HEK293 (cell line): ENCODE measurements around the gene IFI27L1.

Experiments
- BCL11B ChIP-seq: fragments of 450-650 bp; formaldehyde crosslinking; IDR thresholded peaks from 2 replicates; pipeline ENCODE4 v1.5.1; 2016; ENCODE audit warnings: low read depth, missing biosample characterization, missing genetic modification characterization
- GLI4 ChIP-seq: fragments of 450-650 bp; formaldehyde crosslinking; IDR thresholded peaks from 2 replicates; pipeline ENCODE4 v1.5.1; 2016; ENCODE audit warnings: missing biosample characterization, missing genetic modification characterization
- PBX3 ChIP-seq: sonication (generic); formaldehyde crosslinking; IDR thresholded peaks from 2 replicates; pipeline ENCODE4 v1.8.1; 2022; ENCODE audit warnings: mild to moderate bottlenecking, moderate library complexity, missing genetic modification reagents
- PRDM4 ChIP-seq: fragments of 450-650 bp; formaldehyde crosslinking; IDR thresholded peaks from 2 replicates; pipeline ENCODE4 v1.5.1; 2017; ENCODE audit warnings: missing biosample characterization, missing genetic modification characterization
- ZNF561 ChIP-seq: fragments of 450-650 bp; IDR thresholded peaks from 2 replicates; pipeline ENCODE4 v1.5.1; 2018; ENCODE audit warnings: missing biosample characterization, missing genetic modification characterization, borderline replicate concordance
- ZNF610 ChIP-seq: fragments of 450-650 bp; formaldehyde crosslinking; IDR thresholded peaks from 2 replicates; pipeline ENCODE4 v1.5.1; 2016; ENCODE audit warnings: missing biosample characterization, missing genetic modification characterization, borderline replicate concordance
- ZNF623 ChIP-seq: fragments of 450-650 bp; formaldehyde crosslinking; IDR thresholded peaks from 2 replicates; pipeline ENCODE4 v1.5.1; 2016; ENCODE audit warnings: missing biosample characterization, missing genetic modification characterization
- TF ChIP-seq, protein P1 (sequence below): fragments of 450-650 bp; formaldehyde crosslinking; IDR thresholded peaks from 2 replicates; pipeline ENCODE4 v1.5.1; 2016; ENCODE audit warnings: missing biosample characterization, missing genetic modification characterization
- TF ChIP-seq, protein P2 (sequence below): fragments of 450-650 bp; formaldehyde crosslinking; IDR thresholded peaks from 2 replicates; pipeline ENCODE4 v1.5.1; 2017; ENCODE audit warnings: missing biosample characterization, missing genetic modification characterization
- TF ChIP-seq, protein P3 (sequence below): fragments of 450-650 bp; formaldehyde crosslinking; IDR thresholded peaks from 2 replicates; pipeline ENCODE4 v1.5.1; 2016; ENCODE audit warnings: missing biosample characterization, missing genetic modification characterization
- TF ChIP-seq, protein P4 (sequence below): fragments of 450-650 bp; formaldehyde crosslinking; IDR thresholded peaks from 2 replicates; pipeline ENCODE4 v1.5.1; 2017; ENCODE audit warnings: missing biosample characterization, missing genetic modification characterization
- TF ChIP-seq, protein P5 (sequence below): fragments of 450-650 bp; formaldehyde crosslinking; IDR thresholded peaks from 2 replicates; pipeline ENCODE4 v1.5.1; 2016; ENCODE audit warnings: missing biosample characterization, missing genetic modification characterization

DNA sequence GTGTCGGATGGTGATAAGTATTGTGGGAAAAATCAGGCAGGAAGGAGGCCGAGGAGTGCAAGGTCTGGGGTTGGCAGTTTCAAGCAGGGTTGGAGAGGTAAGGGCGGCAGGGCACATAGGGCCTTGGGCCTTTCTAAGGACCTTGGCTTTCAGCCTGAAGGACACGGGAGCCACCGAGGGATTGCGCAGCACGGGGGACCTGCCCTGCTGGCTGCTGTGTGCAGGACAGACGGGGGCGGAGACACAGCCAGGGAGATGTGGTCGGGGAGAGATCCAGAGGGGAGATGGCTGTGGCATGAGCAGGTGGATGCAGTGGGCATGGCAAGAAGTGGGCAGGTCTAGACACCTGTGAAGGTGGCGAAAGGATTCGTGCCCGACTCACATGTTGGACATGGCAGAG lies 40.3 kb upstream of the IFI27L1 start:
- TF ChIP-seq, protein P1, sequence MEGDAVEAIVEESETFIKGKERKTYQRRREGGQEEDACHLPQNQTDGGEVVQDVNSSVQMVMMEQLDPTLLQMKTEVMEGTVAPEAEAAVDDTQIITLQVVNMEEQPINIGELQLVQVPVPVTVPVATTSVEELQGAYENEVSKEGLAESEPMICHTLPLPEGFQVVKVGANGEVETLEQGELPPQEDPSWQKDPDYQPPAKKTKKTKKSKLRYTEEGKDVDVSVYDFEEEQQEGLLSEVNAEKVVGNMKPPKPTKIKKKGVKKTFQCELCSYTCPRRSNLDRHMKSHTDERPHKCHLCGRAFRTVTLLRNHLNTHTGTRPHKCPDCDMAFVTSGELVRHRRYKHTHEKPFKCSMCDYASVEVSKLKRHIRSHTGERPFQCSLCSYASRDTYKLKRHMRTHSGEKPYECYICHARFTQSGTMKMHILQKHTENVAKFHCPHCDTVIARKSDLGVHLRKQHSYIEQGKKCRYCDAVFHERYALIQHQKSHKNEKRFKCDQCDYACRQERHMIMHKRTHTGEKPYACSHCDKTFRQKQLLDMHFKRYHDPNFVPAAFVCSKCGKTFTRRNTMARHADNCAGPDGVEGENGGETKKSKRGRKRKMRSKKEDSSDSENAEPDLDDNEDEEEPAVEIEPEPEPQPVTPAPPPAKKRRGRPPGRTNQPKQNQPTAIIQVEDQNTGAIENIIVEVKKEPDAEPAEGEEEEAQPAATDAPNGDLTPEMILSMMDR (tag by site-specific recombination): no peak
- TF ChIP-seq ZNF623 (no peak), PBX3 (CRISPR knock-in tag) (no peak), GLI4 (tag by site-specific recombination) (no peak), ZNF561 (tag by site-specific recombination) (no peak), PRDM4 (tag by site-specific recombination) (no peak), ZNF610 (tag by site-specific recombination) (no peak), BCL11B (tag by site-specific recombination) (no peak)
- TF ChIP-seq, protein P2, sequence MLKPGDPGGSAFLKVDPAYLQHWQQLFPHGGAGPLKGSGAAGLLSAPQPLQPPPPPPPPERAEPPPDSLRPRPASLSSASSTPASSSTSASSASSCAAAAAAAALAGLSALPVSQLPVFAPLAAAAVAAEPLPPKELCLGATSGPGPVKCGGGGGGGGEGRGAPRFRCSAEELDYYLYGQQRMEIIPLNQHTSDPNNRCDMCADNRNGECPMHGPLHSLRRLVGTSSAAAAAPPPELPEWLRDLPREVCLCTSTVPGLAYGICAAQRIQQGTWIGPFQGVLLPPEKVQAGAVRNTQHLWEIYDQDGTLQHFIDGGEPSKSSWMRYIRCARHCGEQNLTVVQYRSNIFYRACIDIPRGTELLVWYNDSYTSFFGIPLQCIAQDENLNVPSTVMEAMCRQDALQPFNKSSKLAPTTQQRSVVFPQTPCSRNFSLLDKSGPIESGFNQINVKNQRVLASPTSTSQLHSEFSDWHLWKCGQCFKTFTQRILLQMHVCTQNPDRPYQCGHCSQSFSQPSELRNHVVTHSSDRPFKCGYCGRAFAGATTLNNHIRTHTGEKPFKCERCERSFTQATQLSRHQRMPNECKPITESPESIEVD (tag by site-specific recombination): no peak
- TF ChIP-seq, protein P3, sequence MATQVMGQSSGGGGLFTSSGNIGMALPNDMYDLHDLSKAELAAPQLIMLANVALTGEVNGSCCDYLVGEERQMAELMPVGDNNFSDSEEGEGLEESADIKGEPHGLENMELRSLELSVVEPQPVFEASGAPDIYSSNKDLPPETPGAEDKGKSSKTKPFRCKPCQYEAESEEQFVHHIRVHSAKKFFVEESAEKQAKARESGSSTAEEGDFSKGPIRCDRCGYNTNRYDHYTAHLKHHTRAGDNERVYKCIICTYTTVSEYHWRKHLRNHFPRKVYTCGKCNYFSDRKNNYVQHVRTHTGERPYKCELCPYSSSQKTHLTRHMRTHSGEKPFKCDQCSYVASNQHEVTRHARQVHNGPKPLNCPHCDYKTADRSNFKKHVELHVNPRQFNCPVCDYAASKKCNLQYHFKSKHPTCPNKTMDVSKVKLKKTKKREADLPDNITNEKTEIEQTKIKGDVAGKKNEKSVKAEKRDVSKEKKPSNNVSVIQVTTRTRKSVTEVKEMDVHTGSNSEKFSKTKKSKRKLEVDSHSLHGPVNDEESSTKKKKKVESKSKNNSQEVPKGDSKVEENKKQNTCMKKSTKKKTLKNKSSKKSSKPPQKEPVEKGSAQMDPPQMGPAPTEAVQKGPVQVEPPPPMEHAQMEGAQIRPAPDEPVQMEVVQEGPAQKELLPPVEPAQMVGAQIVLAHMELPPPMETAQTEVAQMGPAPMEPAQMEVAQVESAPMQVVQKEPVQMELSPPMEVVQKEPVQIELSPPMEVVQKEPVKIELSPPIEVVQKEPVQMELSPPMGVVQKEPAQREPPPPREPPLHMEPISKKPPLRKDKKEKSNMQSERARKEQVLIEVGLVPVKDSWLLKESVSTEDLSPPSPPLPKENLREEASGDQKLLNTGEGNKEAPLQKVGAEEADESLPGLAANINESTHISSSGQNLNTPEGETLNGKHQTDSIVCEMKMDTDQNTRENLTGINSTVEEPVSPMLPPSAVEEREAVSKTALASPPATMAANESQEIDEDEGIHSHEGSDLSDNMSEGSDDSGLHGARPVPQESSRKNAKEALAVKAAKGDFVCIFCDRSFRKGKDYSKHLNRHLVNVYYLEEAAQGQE (tag by site-specific recombination): no peak
- TF ChIP-seq, protein P4, sequence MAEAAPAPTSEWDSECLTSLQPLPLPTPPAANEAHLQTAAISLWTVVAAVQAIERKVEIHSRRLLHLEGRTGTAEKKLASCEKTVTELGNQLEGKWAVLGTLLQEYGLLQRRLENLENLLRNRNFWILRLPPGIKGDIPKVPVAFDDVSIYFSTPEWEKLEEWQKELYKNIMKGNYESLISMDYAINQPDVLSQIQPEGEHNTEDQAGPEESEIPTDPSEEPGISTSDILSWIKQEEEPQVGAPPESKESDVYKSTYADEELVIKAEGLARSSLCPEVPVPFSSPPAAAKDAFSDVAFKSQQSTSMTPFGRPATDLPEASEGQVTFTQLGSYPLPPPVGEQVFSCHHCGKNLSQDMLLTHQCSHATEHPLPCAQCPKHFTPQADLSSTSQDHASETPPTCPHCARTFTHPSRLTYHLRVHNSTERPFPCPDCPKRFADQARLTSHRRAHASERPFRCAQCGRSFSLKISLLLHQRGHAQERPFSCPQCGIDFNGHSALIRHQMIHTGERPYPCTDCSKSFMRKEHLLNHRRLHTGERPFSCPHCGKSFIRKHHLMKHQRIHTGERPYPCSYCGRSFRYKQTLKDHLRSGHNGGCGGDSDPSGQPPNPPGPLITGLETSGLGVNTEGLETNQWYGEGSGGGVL: no peak
- TF ChIP-seq, protein P5, sequence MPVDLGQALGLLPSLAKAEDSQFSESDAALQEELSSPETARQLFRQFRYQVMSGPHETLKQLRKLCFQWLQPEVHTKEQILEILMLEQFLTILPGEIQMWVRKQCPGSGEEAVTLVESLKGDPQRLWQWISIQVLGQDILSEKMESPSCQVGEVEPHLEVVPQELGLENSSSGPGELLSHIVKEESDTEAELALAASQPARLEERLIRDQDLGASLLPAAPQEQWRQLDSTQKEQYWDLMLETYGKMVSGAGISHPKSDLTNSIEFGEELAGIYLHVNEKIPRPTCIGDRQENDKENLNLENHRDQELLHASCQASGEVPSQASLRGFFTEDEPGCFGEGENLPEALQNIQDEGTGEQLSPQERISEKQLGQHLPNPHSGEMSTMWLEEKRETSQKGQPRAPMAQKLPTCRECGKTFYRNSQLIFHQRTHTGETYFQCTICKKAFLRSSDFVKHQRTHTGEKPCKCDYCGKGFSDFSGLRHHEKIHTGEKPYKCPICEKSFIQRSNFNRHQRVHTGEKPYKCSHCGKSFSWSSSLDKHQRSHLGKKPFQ (tag by site-specific recombination): no peak
